K562 (cell line): ENCODE measurements around the gene LIMD2. TPM values are rescaled to one million over a fixed set of nuclear protein-coding genes. Genes with fewer than 3 reads are reported as not detected.

ENCODE experiments used
- ATAC-seq: fragments of 200-7000 bp; cut with Tn5 transposase; 3 replicates; pipeline ENCODE4 v1.9.1; 2020; ENCODE audit warnings: moderate library complexity
- BruUV-seq: library from RNA; stranded (reverse); fragments of 400-500 nt; replicated peaks from 2 replicates; lab custom pipeline; 2021; lab: Mats Ljungman, UMichigan
- CTCF ChIA-PET: fragments of 300-600 bp; formaldehyde crosslinking; extraction: SDS; loops from one replicate; lab custom pipeline; 2021; ENCODE audit warnings: low intra/inter-chr PET ratio; lab: Yijun Ruan, JAX
- POLR2A ChIA-PET: fragments of 300-600, 350-650 bp; sonication (Branson Sonifier 250); formaldehyde crosslinking; extraction: SDS; loops from one replicate; lab custom pipeline; 2021; ENCODE audit warnings: antibody characterized with exemption, inconsistent platforms; lab: Yijun Ruan, JAX
- DNase-seq, 4 experiments: peaks; one replicate each; pipeline versions ENCODE4 v3.0.0 to v3.0.0-alpha.2; 2011 to 2018; ENCODE audit warnings: low spot score in 3 of 4, mixed read lengths in 3 of 4; ENCODE audit errors: extremely low read depth in 1 of 4
- FAIRE-seq: peaks from 2 replicates; lab custom pipeline; 2011; peaks lifted over from hg19 to GRCh38; lab: Jason Lieb, UNC
- H2AFZ ChIP-seq: 2 replicates; pipeline ENCODE4 v1.6.0; 2011; ENCODE audit warnings: low read depth, low read length, control low read depth, inconsistent platforms
- H3K27ac ChIP-seq: fragments of 200-600 bp; 3 replicates; pipeline ENCODE4 v1.8.0; 2011; ENCODE audit warnings: low read depth, mild to moderate bottlenecking, control low read depth, inconsistent platforms, low read length, moderate library complexity, mixed read lengths; ENCODE audit errors: extremely low read depth
- H3K27me3 ChIP-seq, 2 experiments: fragments of 300-600 bp in 1 of 2; 2 replicates in 1 of 2; 3 replicates in 1 of 2; pipeline versions ENCODE4 v1.6.0 to v1.8.0; 2011; ENCODE audit warnings: inconsistent platforms in 2 of 2, low read length in 2 of 2, mild to moderate bottlenecking in 1 of 2, mixed read lengths in 1 of 2, moderate library complexity in 1 of 2; ENCODE audit not compliant: control insufficient read depth in 2 of 2, insufficient read depth in 2 of 2
- H3K36me3 ChIP-seq: fragments of 300-600 bp; 3 replicates; pipeline ENCODE4 v1.8.0; 2011; ENCODE audit warnings: mild to moderate bottlenecking, low read length, inconsistent platforms; ENCODE audit not compliant: control insufficient read depth, insufficient read depth
- H3K4me1 ChIP-seq, 2 experiments: fragments of 200-600 bp in 1 of 2; replicated peaks in 1 of 2; 2 replicates in 1 of 2; 3 replicates in 1 of 2; pipeline versions ENCODE4 v1.5.1 to v1.8.0; 2011; ENCODE audit warnings: inconsistent platforms in 2 of 2, low read length in 2 of 2, mild to moderate bottlenecking in 1 of 2, mixed read lengths in 1 of 2, moderate library complexity in 1 of 2; ENCODE audit not compliant: control insufficient read depth in 2 of 2, insufficient read depth in 2 of 2
- H3K4me2 ChIP-seq: 2 replicates; pipeline ENCODE4 v1.6.1; 2011; ENCODE audit warnings: low read length, control low read depth, inconsistent platforms, mixed read lengths; ENCODE audit not compliant: insufficient read depth
- H3K4me3 ChIP-seq: fragments of 200-600 bp; sonication (generic), shearing (Covaris generic); 2 replicates; pipeline ENCODE4 v1.5.1; 2016; ENCODE audit warnings: control low read depth, inconsistent platforms
- H3K79me2 ChIP-seq: fragments of 200-600 bp; 3 replicates; pipeline ENCODE4 v1.8.0; 2011; ENCODE audit warnings: low read length, inconsistent platforms; ENCODE audit not compliant: control insufficient read depth, insufficient read depth
- H3K9ac ChIP-seq, 2 experiments: 2 replicates each; pipeline versions ENCODE4 v1.6.0 to v1.6.1; 2011; ENCODE audit warnings: low read depth in 2 of 2, low read length in 2 of 2, control low read depth in 1 of 2, inconsistent platforms in 1 of 2, mild to moderate bottlenecking in 1 of 2, mixed read lengths in 1 of 2; ENCODE audit not compliant: insufficient read depth in 1 of 2
- H3K9me1 ChIP-seq: one replicate; pipeline ENCODE4 v1.6.0; 2011; ENCODE audit warnings: inconsistent platforms, mild to moderate bottlenecking, low read length, moderate library complexity; ENCODE audit not compliant: control insufficient read depth, insufficient read depth
- H3K9me3 ChIP-seq: replicated peaks from 2 replicates; pipeline ENCODE4 v1.5.1; 2011; ENCODE audit warnings: low read depth, low read length, inconsistent platforms; ENCODE audit not compliant: control insufficient read depth, insufficient read depth
- H4K20me1 ChIP-seq: replicated peaks from 2 replicates; pipeline ENCODE4 v1.6.1; 2011; ENCODE audit warnings: low read length, inconsistent platforms, mixed read lengths; ENCODE audit not compliant: control insufficient read depth, insufficient read depth
- BCOR ChIP-seq: fragments of 450-650 bp; IDR thresholded peaks from 2 replicates; pipeline ENCODE4 v1.6.1; 2016
- DDX20 ChIP-seq: fragments of 450-650 bp; IDR thresholded peaks from 2 replicates; pipeline ENCODE4 v1.6.1; 2016; ENCODE audit warnings: missing genetic modification characterization, low read depth, mild to moderate bottlenecking, missing compliant biosample characterization, moderate library complexity
- POLR2AphosphoS5 ChIP-seq: IDR thresholded peaks from 2 replicates; pipeline ENCODE4 v1.6.1; 2011; ENCODE audit warnings: mild to moderate bottlenecking, low read depth, low read length, moderate library complexity; ENCODE audit not compliant: control insufficient read depth, insufficient read depth
- SLC30A9 ChIP-seq: fragments of 250-450 bp; sonication (Bioruptor Pico); IDR thresholded peaks from 2 replicates; pipeline ENCODE4 v1.8.0; 2022; ENCODE audit warnings: mild to moderate bottlenecking, moderate library complexity
- TARDBP ChIP-seq: fragments of 450-650 bp; IDR thresholded peaks from 2 replicates; pipeline ENCODE4 v1.6.1; 2016
- ZNF274 ChIP-seq: IDR thresholded peaks from 2 replicates; pipeline ENCODE4 v1.6.1; 2011; ENCODE audit warnings: low read depth, mild to moderate bottlenecking, low read length, moderate library complexity, borderline replicate concordance
- WGBS: fragments of 100-300 bp; shearing (Covaris generic); methylation state at CpG from one replicate; pipeline ENCODE4 v1.1.6; 2016; ENCODE audit warnings: low coverage, mixed read lengths; ENCODE audit not compliant: insufficient coverage; ENCODE audit errors: missing lambda C conversion rate; 5-methylcytosine and 5-hydroxymethylcytosine counted together
- in situ Hi-C: fragments of 300-500 bp; cut with MboI; formaldehyde crosslinking; loops from 4 replicates; pipeline ENCODE4 v1.15.0; 2018; ENCODE audit warnings: inconsistent platforms, mixed read lengths
- intact Hi-C: fragments of 100-400 bp; cut with micrococcal nuclease; formaldehyde crosslinking; loops from 2 replicates; pipeline ENCODE4 v1.14.2; 2022
- polyA plus RNA-seq, 8 experiments: library from polyadenylated mRNA; depleted of rRNA in 4 of 8; stranded (reverse) in 5 of 8; unstranded in 3 of 8; fragments of >200 nt; fragmentation: Nextera tagmentation in 2 of 8; fragmentation: Illumina TruSeq in 1 of 8; extraction: Ambion mirVana in 2 of 8; extraction: Trizol in 1 of 8; gene quantifications; 2 replicates each; pipeline versions ENCODE4 v1.2.1 to v1.2.3, GENCODE V29; 2011 to 2014; ENCODE audit warnings: inconsistent platforms in 1 of 8, missing spikeins in 1 of 8
- total RNA-seq, 7 experiments: library from RNA; depleted of rRNA in 6 of 7; stranded (reverse); fragments of >200 nt in 6 of 7; fragmentation: Illumina TruSeq in 2 of 7; extraction: Trizol in 2 of 7; gene quantifications; 2 replicates each; pipeline versions ENCODE4 v1.2.1 to v1.2.3, GENCODE V29; 2011 to 2021; ENCODE audit warnings: low replicate concordance in 1 of 7

Gene LIMD2
- total and polyA plus RNA-seq, 9 of the 15 experiments (the other 6 are each of a cell fraction or from before 2014, with no cell fraction given), result 0.07 to 11.2 (median 2.8) TPM

- CTCF ChIA-PET, result no interaction called here
- H3K27me3 ChIP-seq, result no peaks in the 10 kb centered on the region
- H3K4me1 ChIP-seq, result no peaks in the 10 kb centered on the region; a peak in 1 of 5 replicates
- H3K9me1 ChIP-seq, result peaks cover 3% of the 10 kb centered on the region
- no peaks in the 10 kb centered on the region for H3K9me3 ChIP-seq
- no TSS peak for BruUV-seq
- intact Hi-C loops (no loop called here), in situ Hi-C loops (no loop called here)
- H2AFZ ChIP-seq, result no peak overlapping the region
- H3K79me2 ChIP-seq, result no peaks in the 10 kb centered on the region
- ATAC-seq, result no peak
- DNase-seq, result no peak
- no peak overlapping the region; a peak in 1 of 4 replicates for H3K9ac ChIP-seq
- H3K36me3 ChIP-seq, result peaks cover 33% of the 10 kb centered on the region; the same call in 2 of the 3 replicates
- no peak for TF ChIP-seq ZNF274
- TF ChIP-seq SLC30A9 (CRISPR knock-in tag), result no peak
- no peak for TF ChIP-seq POLR2AphosphoS5
- no peak for TF ChIP-seq DDX20 (tag)
- no peak for TF ChIP-seq TARDBP
- POLR2A ChIA-PET, result no interaction called here
- peaks cover 7% of the 10 kb centered on the region for H4K20me1 ChIP-seq
- H3K27ac ChIP-seq, result no peak overlapping the region
- WGBS, result 83% methylated on average over 12 of the region's 14 CpGs
- H3K4me3 ChIP-seq, result no peak overlapping the region
- no peak for FAIRE-seq
- no peak overlapping the region for H3K4me2 ChIP-seq
Measured at GRCh38 chr17:63689479-63689878, 10.4 kb downstream of the LIMD2 start.

GRCh38 chr17:63688396-63689020 is 11.4 kb downstream of the LIMD2 start:
- DNase-seq (no peak), FAIRE-seq (no peak), ATAC-seq (no peak; the same call in 2 of the 3 replicates)
- in situ Hi-C loops (no loop called here), intact Hi-C loops (no loop called here)
- no peaks in the 10 kb centered on the region for H3K79me2 ChIP-seq
- 47% methylated on average over 9 of the region's 12 CpGs for WGBS
- peaks cover 7% of the 10 kb centered on the region for H4K20me1 ChIP-seq
- H3K9ac ChIP-seq, result no peak overlapping the region
- no TSS peak for BruUV-seq
- H3K36me3 ChIP-seq, result peaks cover 33% of the 10 kb centered on the region; the same call in 2 of the 3 replicates
- ChIA-PET POLR2A (interaction anchor here (0.5 to 1.1 kb wide), 3 partner anchors 35 to 953 kb away, joined by 3 read pairs; no protein-coding TSS in a partner anchor), CTCF (no interaction called here)
- no peaks in the 10 kb centered on the region for H3K9me3 ChIP-seq
- no peak overlapping the region for H3K27ac ChIP-seq
- H3K4me3 ChIP-seq, result no peak overlapping the region
- H2AFZ ChIP-seq, result no peak overlapping the region
- peaks cover 3% of the 10 kb centered on the region for H3K9me1 ChIP-seq
- no peaks in the 10 kb centered on the region; a peak in 1 of 5 replicates for H3K4me1 ChIP-seq
- no peak overlapping the region for H3K4me2 ChIP-seq
- no peaks in the 10 kb centered on the region for H3K27me3 ChIP-seq
- no peak for TF ChIP-seq BCOR
